ENCODE data around the gene PPP2R3B. TPM values are rescaled to one million over a fixed set of nuclear protein-coding genes. Genes with fewer than 3 reads are reported as not detected.

Gene PPP2R3B
- total RNA-seq, 1 experiment from 2014 or later: 130 TPM

DNA sequence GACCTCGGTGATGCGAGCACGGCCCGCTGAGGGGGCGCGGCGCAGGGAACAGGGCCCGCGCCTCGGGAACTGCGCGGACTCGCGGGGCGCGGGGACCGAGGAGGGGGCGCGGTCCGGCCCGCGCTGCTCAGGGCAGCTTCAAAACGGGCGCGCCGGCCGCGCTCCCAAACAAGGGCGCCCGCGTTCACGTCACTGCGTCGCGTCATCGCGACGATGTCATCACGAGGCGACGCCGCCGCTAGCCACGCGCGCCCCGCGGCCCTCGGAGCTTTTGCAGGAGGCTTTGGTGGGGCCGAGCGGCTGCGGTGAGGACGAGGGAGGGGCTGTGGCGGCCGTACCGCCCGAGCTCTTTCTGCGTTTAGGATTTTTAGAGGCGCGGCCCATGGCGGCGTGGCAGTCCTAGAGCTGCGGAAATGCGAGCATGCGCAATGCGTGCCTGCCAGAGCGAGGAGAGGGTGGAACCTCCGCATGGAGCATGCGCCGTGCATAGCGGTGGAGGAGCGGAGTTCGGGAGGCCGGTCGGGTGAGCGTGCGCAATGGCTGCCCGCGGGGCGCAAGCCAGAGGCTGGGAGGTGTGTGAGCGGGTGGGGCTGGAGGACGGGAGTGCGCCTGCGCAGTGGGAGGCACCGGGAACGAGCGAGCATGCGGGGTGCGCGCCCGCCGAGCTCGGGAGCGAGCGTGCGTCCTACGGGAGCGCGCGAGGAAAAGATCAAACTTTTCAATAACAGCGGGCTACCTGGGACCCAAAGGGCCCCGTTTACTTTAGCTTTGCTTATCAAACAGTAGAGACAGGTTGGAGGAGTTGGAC, at the start of gene PPP2R3B (continued):
- TF ChIP-seq, protein P1, sequence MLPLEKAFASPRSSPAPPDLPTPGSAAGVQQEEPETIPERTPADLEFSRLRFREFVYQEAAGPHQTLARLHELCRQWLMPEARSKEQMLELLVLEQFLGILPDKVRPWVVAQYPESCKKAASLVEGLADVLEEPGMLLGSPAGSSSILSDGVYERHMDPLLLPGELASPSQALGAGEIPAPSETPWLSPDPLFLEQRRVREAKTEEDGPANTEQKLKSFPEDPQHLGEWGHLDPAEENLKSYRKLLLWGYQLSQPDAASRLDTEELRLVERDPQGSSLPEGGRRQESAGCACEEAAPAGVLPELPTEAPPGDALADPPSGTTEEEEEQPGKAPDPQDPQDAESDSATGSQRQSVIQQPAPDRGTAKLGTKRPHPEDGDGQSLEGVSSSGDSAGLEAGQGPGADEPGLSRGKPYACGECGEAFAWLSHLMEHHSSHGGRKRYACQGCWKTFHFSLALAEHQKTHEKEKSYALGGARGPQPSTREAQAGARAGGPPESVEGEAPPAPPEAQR (CRISPR knock-in tag; IDR thresholded peaks at IDR 0.05): no peak
- no peak for TF ChIP-seq IRF2 (CRISPR knock-in tag; IDR thresholded peaks at IDR 0.05; ENCODE audit: borderline replicate concordance, low read depth)
- TF ChIP-seq SP1 (CRISPR knock-in tag; conservative IDR thresholded peaks at IDR 0.05): peak; percentile 86
- no peak for TF ChIP-seq SMAD4 (CRISPR knock-in tag; IDR thresholded peaks at IDR 0.05)
- TF ChIP-seq, protein P2, sequence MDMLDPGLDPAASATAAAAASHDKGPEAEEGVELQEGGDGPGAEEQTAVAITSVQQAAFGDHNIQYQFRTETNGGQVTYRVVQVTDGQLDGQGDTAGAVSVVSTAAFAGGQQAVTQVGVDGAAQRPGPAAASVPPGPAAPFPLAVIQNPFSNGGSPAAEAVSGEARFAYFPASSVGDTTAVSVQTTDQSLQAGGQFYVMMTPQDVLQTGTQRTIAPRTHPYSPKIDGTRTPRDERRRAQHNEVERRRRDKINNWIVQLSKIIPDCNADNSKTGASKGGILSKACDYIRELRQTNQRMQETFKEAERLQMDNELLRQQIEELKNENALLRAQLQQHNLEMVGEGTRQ (CRISPR knock-in tag; IDR thresholded peaks at IDR 0.05): no peak; the same call in 1 of the 2 replicates
- peak; percentile 29; the same call in 1 of the 2 replicates for TF ChIP-seq ZNF671 (CRISPR knock-in tag; IDR thresholded peaks at IDR 0.05)
- TF ChIP-seq, protein P3, sequence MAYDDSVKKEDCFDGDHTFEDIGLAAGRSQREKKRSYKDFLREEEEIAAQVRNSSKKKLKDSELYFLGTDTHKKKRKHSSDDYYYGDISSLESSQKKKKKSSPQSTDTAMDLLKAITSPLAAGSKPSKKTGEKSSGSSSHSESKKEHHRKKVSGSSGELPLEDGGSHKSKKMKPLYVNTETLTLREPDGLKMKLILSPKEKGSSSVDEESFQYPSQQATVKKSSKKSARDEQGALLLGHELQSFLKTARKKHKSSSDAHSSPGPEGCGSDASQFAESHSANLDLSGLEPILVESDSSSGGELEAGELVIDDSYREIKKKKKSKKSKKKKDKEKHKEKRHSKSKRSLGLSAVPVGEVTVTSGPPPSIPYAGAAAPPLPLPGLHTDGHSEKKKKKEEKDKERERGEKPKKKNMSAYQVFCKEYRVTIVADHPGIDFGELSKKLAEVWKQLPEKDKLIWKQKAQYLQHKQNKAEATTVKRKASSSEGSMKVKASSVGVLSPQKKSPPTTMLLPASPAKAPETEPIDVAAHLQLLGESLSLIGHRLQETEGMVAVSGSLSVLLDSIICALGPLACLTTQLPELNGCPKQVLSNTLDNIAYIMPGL (CRISPR knock-in tag; IDR thresholded peaks at IDR 0.05): no peak
- TF ChIP-seq, protein P4, sequence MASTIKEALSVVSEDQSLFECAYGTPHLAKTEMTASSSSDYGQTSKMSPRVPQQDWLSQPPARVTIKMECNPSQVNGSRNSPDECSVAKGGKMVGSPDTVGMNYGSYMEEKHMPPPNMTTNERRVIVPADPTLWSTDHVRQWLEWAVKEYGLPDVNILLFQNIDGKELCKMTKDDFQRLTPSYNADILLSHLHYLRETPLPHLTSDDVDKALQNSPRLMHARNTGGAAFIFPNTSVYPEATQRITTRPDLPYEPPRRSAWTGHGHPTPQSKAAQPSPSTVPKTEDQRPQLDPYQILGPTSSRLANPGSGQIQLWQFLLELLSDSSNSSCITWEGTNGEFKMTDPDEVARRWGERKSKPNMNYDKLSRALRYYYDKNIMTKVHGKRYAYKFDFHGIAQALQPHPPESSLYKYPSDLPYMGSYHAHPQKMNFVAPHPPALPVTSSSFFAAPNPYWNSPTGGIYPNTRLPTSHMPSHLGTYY (CRISPR knock-in tag; IDR thresholded peaks at IDR 0.05): no peak
- no peak for TF ChIP-seq TEAD4 (CRISPR knock-in tag; IDR thresholded peaks at IDR 0.05)
- TF ChIP-seq ESRRA (CRISPR knock-in tag; IDR thresholded peaks at IDR 0.05; ENCODE audit: borderline replicate concordance): 0 out of 2 replicates have a peak, but pooled peaks have one; percentile 35
- TF ChIP-seq, protein P5, sequence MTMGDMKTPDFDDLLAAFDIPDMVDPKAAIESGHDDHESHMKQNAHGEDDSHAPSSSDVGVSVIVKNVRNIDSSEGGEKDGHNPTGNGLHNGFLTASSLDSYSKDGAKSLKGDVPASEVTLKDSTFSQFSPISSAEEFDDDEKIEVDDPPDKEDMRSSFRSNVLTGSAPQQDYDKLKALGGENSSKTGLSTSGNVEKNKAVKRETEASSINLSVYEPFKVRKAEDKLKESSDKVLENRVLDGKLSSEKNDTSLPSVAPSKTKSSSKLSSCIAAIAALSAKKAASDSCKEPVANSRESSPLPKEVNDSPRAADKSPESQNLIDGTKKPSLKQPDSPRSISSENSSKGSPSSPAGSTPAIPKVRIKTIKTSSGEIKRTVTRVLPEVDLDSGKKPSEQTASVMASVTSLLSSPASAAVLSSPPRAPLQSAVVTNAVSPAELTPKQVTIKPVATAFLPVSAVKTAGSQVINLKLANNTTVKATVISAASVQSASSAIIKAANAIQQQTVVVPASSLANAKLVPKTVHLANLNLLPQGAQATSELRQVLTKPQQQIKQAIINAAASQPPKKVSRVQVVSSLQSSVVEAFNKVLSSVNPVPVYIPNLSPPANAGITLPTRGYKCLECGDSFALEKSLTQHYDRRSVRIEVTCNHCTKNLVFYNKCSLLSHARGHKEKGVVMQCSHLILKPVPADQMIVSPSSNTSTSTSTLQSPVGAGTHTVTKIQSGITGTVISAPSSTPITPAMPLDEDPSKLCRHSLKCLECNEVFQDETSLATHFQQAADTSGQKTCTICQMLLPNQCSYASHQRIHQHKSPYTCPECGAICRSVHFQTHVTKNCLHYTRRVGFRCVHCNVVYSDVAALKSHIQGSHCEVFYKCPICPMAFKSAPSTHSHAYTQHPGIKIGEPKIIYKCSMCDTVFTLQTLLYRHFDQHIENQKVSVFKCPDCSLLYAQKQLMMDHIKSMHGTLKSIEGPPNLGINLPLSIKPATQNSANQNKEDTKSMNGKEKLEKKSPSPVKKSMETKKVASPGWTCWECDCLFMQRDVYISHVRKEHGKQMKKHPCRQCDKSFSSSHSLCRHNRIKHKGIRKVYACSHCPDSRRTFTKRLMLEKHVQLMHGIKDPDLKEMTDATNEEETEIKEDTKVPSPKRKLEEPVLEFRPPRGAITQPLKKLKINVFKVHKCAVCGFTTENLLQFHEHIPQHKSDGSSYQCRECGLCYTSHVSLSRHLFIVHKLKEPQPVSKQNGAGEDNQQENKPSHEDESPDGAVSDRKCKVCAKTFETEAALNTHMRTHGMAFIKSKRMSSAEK (CRISPR knock-in tag; IDR thresholded peaks at IDR 0.05; ENCODE audit: borderline replicate concordance): no peak
- peak; percentile 82; the same call in 1 of the 2 replicates for TF ChIP-seq TEAD1 (CRISPR knock-in tag; IDR thresholded peaks at IDR 0.05)
- peak; percentile 51; the same call in 1 of the 2 replicates for TF ChIP-seq TP53 (CRISPR knock-in tag; IDR thresholded peaks at IDR 0.05)

DNA sequence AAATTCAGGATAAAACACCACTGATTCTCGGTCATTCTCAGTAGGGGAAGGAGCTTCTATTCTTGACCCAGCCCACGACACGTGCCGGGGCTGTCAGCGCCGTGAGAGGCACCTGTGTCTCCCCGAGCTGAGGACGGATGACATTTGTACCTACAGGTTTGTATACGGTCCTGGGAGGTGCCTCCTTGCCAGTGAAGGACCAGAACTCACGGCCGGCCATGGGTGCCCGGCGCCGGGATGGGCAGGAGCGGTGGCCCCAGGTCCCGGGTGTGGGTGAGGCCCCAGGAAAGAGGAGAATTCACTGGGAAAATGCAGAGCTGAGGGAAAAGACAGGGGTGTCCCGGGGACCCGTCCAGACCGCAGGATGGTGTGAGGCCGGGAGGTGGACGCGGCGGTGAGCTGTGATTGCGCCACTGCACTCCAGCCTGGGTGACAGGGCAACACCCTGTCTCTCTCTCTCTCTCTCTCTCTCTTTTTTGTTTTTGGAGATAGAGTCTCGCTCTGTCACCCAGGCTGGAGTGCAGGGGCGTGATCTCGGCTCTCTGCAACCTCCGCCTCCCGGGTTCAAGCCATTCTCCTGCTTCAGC, 48.9 kb upstream of the PPP2R3B start:
- ChIA-PET CTCF (no interaction called here), POLR2A (no interaction called here)
- ATAC-seq: no peak
- no peak for DNase-seq (ENCODE audit: low spot score)
- no peaks in the 10 kb centered on the region for H3K36me3 Mint-ChIP-seq
- peaks cover 8% of the 10 kb centered on the region; the same call in 1 of the 2 replicates for H3K4me1 Mint-ChIP-seq
- peaks cover 15% of the 10 kb centered on the region for H3K9me3 Mint-ChIP-seq
- H3K4me3 Mint-ChIP-seq: no peak overlapping the region
- H3K27ac Mint-ChIP-seq: no peak overlapping the region
- peaks cover 3% of the 10 kb centered on the region; the same call in 1 of the 2 replicates for H3K27me3 Mint-ChIP-seq (ENCODE audit: low read depth)
- TF ChIP-seq ZNF317 (CRISPR knock-in tag; IDR thresholded peaks at IDR 0.05; ENCODE audit: borderline replicate concordance, low read depth): no peak
- TF ChIP-seq NFYB (CRISPR knock-in tag; conservative IDR thresholded peaks at IDR 0.05; ENCODE audit: low read depth): no peak
